ENCODE data around the gene NHLRC2. TPM values are rescaled to one million over a fixed set of nuclear protein-coding genes. Genes with fewer than 3 reads are reported as not detected.
A peak's percentile ranks its signal among the peaks of the same experiment; 100 is the strongest.

The NHLRC2 gene
- total and polyA plus RNA-seq, 2 donors (not counting 1 experiment from before 2014, with no cell fraction given) = 5.7 to 59.8 TPM

DNA sequence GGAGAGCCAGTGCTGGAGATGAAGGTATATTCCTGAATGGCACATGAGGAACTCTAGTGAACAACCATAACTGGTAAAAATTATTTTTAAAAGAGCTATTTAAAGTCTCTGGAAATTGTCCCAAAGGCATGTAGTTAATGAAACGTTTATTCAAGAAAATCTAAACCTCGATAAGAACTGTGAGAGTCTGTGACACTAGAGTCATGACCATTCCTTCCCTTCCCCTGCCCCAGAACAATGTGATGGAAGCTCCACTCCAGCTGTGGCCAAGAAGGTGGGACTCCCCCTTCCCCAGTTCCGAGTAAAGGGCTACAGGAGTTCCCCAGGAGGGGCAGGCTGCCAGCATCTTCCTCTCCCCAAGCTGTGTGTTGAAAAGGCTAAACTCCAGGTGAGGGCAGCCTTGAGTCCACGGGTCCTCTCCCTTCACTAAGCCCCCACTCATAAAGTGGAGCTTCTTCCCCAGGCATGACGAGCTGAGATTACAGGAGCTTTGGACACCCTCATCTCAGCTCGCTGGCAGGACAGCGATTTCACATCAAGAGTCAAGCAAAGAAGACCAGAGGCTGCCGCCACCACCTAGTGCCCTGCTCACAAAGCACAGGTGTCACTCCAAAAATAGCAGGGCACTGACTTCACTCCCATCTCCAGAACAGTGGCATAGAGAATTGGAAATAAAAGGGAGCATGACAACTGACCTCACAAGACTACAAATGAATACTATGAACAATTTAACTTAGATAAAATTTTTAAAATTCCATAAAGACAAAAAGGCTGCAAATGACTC, 68.5 kb downstream of the NHLRC2 start:
- ATAC-seq (ENCODE audit: low read depth) = no peak
- no peaks in the 10 kb centered on the region for H4K20me1 ChIP-seq (ENCODE audit: control insufficient read depth, insufficient read depth, low read length, poor library complexity, severe bottlenecking)
- Mint-ChIP-seq H3K27me3 (peaks cover 11% of the 10 kb centered on the region), H3K27ac (no peak overlapping the region), H3K9me3 (ENCODE audit: insufficient read depth) (peaks cover 8% of the 10 kb centered on the region), H3K4me3 (no peak overlapping the region), H3K4me1 (no peaks in the 10 kb centered on the region)
- no peaks in the 10 kb centered on the region for H3K36me3 ChIP-seq (replicated peaks in 1 of 2; ENCODE audit: control extremely low read depth in 1 of 2, control insufficient read depth in 1 of 2, extremely low read depth in 1 of 2, insufficient read depth in 2 of 2, low read length in 1 of 2)
- H3K9me3 ChIP-seq (ENCODE audit: control extremely low read depth in 1 of 3, control insufficient read depth in 2 of 3, insufficient read depth in 1 of 3, low read length in 2 of 3) = peaks cover 0 to 5% (median 0%) of the 10 kb centered on the region in 3 donors
- no peaks in the 10 kb centered on the region for H3K79me2 ChIP-seq (ENCODE audit: control insufficient read depth, insufficient read depth, low read length)
- H3K9ac ChIP-seq (ENCODE audit: low read length) = no peak overlapping the region
- ChIA-PET POLR2A (no interaction called here), CTCF (interaction anchor here (1.1 kb wide), 1 partner anchor 124 kb away, joined by 3 read pairs; no protein-coding TSS in a partner anchor)
- no peak overlapping the region for H3K4me3 ChIP-seq (ENCODE audit: control extremely low read depth in 1 of 5, extremely low read depth in 1 of 5, insufficient read depth in 1 of 5, low read depth in 2 of 5, low read length in 4 of 5)
- H3K27me3 ChIP-seq (replicated peaks in 1 of 4; ENCODE audit: control extremely low read depth in 1 of 4, control insufficient read depth in 3 of 4, insufficient read depth in 4 of 4, low read length in 3 of 4) = peaks cover 0 to 4% (median 0%) of the 10 kb centered on the region in 4 experiments
- WGBS (ENCODE audit: insufficient coverage) = 56% methylated on average over 7 of the region's 8 CpGs
- H3K4me2 ChIP-seq (replicated peaks; ENCODE audit: low read depth, low read length, poor library complexity, severe bottlenecking) = no peak overlapping the region
- TF ChIP-seq EZH2 (IDR thresholded peaks at IDR 0.05; ENCODE audit: borderline replicate concordance, insufficient read depth, low read depth, low read length, poor library complexity, severe bottlenecking) = no peak
- TF ChIP-seq, protein P1, sequence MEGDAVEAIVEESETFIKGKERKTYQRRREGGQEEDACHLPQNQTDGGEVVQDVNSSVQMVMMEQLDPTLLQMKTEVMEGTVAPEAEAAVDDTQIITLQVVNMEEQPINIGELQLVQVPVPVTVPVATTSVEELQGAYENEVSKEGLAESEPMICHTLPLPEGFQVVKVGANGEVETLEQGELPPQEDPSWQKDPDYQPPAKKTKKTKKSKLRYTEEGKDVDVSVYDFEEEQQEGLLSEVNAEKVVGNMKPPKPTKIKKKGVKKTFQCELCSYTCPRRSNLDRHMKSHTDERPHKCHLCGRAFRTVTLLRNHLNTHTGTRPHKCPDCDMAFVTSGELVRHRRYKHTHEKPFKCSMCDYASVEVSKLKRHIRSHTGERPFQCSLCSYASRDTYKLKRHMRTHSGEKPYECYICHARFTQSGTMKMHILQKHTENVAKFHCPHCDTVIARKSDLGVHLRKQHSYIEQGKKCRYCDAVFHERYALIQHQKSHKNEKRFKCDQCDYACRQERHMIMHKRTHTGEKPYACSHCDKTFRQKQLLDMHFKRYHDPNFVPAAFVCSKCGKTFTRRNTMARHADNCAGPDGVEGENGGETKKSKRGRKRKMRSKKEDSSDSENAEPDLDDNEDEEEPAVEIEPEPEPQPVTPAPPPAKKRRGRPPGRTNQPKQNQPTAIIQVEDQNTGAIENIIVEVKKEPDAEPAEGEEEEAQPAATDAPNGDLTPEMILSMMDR (IDR thresholded peaks at IDR 0.05) = no peak
- peak; percentile 7 for DNase-seq
- no peaks in the 10 kb centered on the region for H3K4me1 ChIP-seq (ENCODE audit: control insufficient read depth in 2 of 2, insufficient read depth in 2 of 2, low read length in 2 of 2)
- no peak overlapping the region for H3K27ac ChIP-seq (ENCODE audit: low read length in 2 of 2)
- intact Hi-C loops (cut with micrococcal nuclease) = no loop called here
- no peak overlapping the region for H2AFZ ChIP-seq (ENCODE audit: insufficient read depth, low read depth, low read length, poor library complexity, severe bottlenecking)

DNA sequence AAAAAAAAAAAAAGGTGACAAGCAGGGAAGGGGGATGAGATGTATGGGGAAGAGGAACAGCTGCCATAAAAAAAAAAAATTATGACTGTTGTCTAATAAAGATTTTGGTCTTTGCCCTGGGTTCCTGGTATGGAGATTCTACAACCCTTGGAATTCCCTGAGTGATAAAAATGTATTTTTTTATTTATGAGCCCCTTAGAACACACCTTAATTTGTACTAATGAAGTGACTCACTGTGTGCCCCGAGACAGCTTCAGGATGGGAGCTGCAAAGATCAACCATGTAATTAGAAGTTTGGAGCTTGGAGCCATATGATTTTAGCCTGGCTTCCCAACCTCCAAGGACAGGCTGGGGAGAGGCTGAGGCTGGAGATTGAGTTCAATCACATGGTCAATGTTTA, 69.7 kb downstream of the NHLRC2 start:
- Histone ChIP-seq H4K20me1 (ENCODE audit: control insufficient read depth, insufficient read depth, low read length, poor library complexity, severe bottlenecking) (no peaks in the 10 kb centered on the region), H3K9me3 (ENCODE audit: control extremely low read depth in 1 of 3, control insufficient read depth in 2 of 3, insufficient read depth in 1 of 3, low read length in 2 of 3) (peaks cover 0 to 5% (median 0%) of the 10 kb centered on the region in 3 donors), H3K4me2 (replicated peaks; ENCODE audit: low read depth, low read length, poor library complexity, severe bottlenecking) (no peak overlapping the region), H3K79me2 (ENCODE audit: control insufficient read depth, insufficient read depth, low read length) (no peaks in the 10 kb centered on the region), H3K27me3 (replicated peaks in 1 of 4; ENCODE audit: control extremely low read depth in 1 of 4, control insufficient read depth in 3 of 4, insufficient read depth in 4 of 4, low read length in 3 of 4) (peaks cover 0 to 4% (median 0%) of the 10 kb centered on the region in 4 experiments), H2AFZ (ENCODE audit: insufficient read depth, low read depth, low read length, poor library complexity, severe bottlenecking) (no peak overlapping the region), H3K9ac (ENCODE audit: low read length) (no peak overlapping the region), H3K36me3 (replicated peaks in 1 of 2; ENCODE audit: control extremely low read depth in 1 of 2, control insufficient read depth in 1 of 2, extremely low read depth in 1 of 2, insufficient read depth in 2 of 2, low read length in 1 of 2) (no peaks in the 10 kb centered on the region), H3K4me3 (ENCODE audit: control extremely low read depth in 1 of 5, extremely low read depth in 1 of 5, insufficient read depth in 1 of 5, low read depth in 2 of 5, low read length in 4 of 5) (no peak overlapping the region), H3K4me1 (ENCODE audit: control insufficient read depth in 2 of 2, insufficient read depth in 2 of 2, low read length in 2 of 2) (no peaks in the 10 kb centered on the region), H3K27ac (ENCODE audit: low read length in 2 of 2) (no peak overlapping the region)
- intact Hi-C loops (cut with micrococcal nuclease) = no loop called here
- Mint-ChIP-seq H3K27me3 (peaks cover 18% of the 10 kb centered on the region), H3K4me3 (no peak overlapping the region), H3K27ac (no peak overlapping the region), H3K9me3 (ENCODE audit: insufficient read depth) (peaks cover 5% of the 10 kb centered on the region), H3K4me1 (no peaks in the 10 kb centered on the region)
- no peak for ATAC-seq (ENCODE audit: low read depth)
- TF ChIP-seq, protein P1 (IDR thresholded peaks at IDR 0.05) = no peak
- TF ChIP-seq EZH2 (IDR thresholded peaks at IDR 0.05; ENCODE audit: borderline replicate concordance, insufficient read depth, low read depth, low read length, poor library complexity, severe bottlenecking) = no peak
- DNase-seq = no peak
- ChIA-PET CTCF (no interaction called here), POLR2A (no interaction called here)
- no CpG with 5 or more reads among the region's 1 CpG for WGBS (ENCODE audit: insufficient coverage)

Measured in B cell (primary cell).